ENCODE data around the gene MSI2.

The MSI2 gene

GRCh38 chr17:57289613-57290012 is 33.3 kb downstream of the MSI2 start:
- H3K79me2 ChIP-seq (ENCODE audit: insufficient read depth, low read length) = peaks cover 99% of the 10 kb centered on the region
- no peaks in the 10 kb centered on the region for H3K9me2 ChIP-seq (replicated peaks; ENCODE audit: low read depth, low read length)
- H4K20me1 ChIP-seq (ENCODE audit: insufficient read depth, low read length, poor library complexity, severe bottlenecking) = peaks cover 98% of the 10 kb centered on the region
- H3K4me1 ChIP-seq (ENCODE audit: insufficient read depth, low read length, poor library complexity, severe bottlenecking) = peaks cover 15% of the 10 kb centered on the region
- no peaks in the 10 kb centered on the region for H3K9me3 ChIP-seq (ENCODE audit: insufficient read depth, low read depth, low read length)
- H3K36me3 ChIP-seq (ENCODE audit: insufficient read depth, low read length) = peaks cover 95% of the 10 kb centered on the region; the same call in 1 of the 2 replicates
- TF ChIP-seq EZH2phosphoT487 (IDR thresholded peaks at IDR 0.05; ENCODE audit: borderline replicate concordance) = no peak
- TF ChIP-seq, protein P1, sequence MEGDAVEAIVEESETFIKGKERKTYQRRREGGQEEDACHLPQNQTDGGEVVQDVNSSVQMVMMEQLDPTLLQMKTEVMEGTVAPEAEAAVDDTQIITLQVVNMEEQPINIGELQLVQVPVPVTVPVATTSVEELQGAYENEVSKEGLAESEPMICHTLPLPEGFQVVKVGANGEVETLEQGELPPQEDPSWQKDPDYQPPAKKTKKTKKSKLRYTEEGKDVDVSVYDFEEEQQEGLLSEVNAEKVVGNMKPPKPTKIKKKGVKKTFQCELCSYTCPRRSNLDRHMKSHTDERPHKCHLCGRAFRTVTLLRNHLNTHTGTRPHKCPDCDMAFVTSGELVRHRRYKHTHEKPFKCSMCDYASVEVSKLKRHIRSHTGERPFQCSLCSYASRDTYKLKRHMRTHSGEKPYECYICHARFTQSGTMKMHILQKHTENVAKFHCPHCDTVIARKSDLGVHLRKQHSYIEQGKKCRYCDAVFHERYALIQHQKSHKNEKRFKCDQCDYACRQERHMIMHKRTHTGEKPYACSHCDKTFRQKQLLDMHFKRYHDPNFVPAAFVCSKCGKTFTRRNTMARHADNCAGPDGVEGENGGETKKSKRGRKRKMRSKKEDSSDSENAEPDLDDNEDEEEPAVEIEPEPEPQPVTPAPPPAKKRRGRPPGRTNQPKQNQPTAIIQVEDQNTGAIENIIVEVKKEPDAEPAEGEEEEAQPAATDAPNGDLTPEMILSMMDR (conservative IDR thresholded peaks at IDR 0.05; ENCODE audit: low read length) = no peak
- H3K9ac ChIP-seq (ENCODE audit: low read depth, low read length, poor library complexity, severe bottlenecking) = no peak overlapping the region
- no peak overlapping the region for H3K4me2 ChIP-seq (ENCODE audit: low read depth, low read length, poor library complexity, severe bottlenecking)
- H3K27me3 ChIP-seq (ENCODE audit: insufficient read depth, low read length, poor library complexity, severe bottlenecking) = no peaks in the 10 kb centered on the region
- no peak overlapping the region for H2AFZ ChIP-seq (ENCODE audit: low read length)
- H3F3A ChIP-seq (ENCODE audit: low read depth) = peaks cover 2% of the 10 kb centered on the region; the same call in 1 of the 2 replicates
- H3K4me3 ChIP-seq (ENCODE audit: low read length, poor library complexity, severe bottlenecking) = no peak overlapping the region

GRCh38 chr17:57290981-57291380 is 34.7 kb downstream of the MSI2 start:
- Histone ChIP-seq H3K4me1 (ENCODE audit: insufficient read depth, low read length, poor library complexity, severe bottlenecking) (peaks cover 27% of the 10 kb centered on the region), H3K79me2 (ENCODE audit: insufficient read depth, low read length) (peaks cover 95% of the 10 kb centered on the region), H3K4me3 (ENCODE audit: low read length, poor library complexity, severe bottlenecking) (no peak overlapping the region), H3K4me2 (ENCODE audit: low read depth, low read length, poor library complexity, severe bottlenecking) (no peak overlapping the region), H4K20me1 (ENCODE audit: insufficient read depth, low read length, poor library complexity, severe bottlenecking) (peaks cover 97% of the 10 kb centered on the region), H3K9ac (ENCODE audit: low read depth, low read length, poor library complexity, severe bottlenecking) (no peak overlapping the region), H3F3A (ENCODE audit: low read depth) (peaks cover 9% of the 10 kb centered on the region), H3K9me2 (replicated peaks; ENCODE audit: low read depth, low read length) (no peaks in the 10 kb centered on the region), H3K27me3 (ENCODE audit: insufficient read depth, low read length, poor library complexity, severe bottlenecking) (no peaks in the 10 kb centered on the region), H2AFZ (ENCODE audit: low read length) (no peak overlapping the region), H3K9me3 (ENCODE audit: insufficient read depth, low read depth, low read length) (no peaks in the 10 kb centered on the region), H3K36me3 (ENCODE audit: insufficient read depth, low read length) (peaks cover 84% of the 10 kb centered on the region; the same call in 1 of the 2 replicates)
- TF ChIP-seq, protein P1 (conservative IDR thresholded peaks at IDR 0.05; ENCODE audit: low read length) = no peak

- Histone ChIP-seq H3K4me2 (ENCODE audit: low read depth, low read length, poor library complexity, severe bottlenecking) (no peak overlapping the region), H3K9me3 (ENCODE audit: insufficient read depth, low read depth, low read length) (no peaks in the 10 kb centered on the region), H3K9me2 (replicated peaks; ENCODE audit: low read depth, low read length) (no peaks in the 10 kb centered on the region), H3K4me1 (ENCODE audit: insufficient read depth, low read length, poor library complexity, severe bottlenecking) (peaks cover 31% of the 10 kb centered on the region), H3K9ac (ENCODE audit: low read depth, low read length, poor library complexity, severe bottlenecking) (no peak overlapping the region), H3K27me3 (ENCODE audit: insufficient read depth, low read length, poor library complexity, severe bottlenecking) (no peaks in the 10 kb centered on the region), H3K36me3 (ENCODE audit: insufficient read depth, low read length) (peaks cover 74% of the 10 kb centered on the region; the same call in 1 of the 2 replicates), H3K79me2 (ENCODE audit: insufficient read depth, low read length) (peaks cover 95% of the 10 kb centered on the region), H3K4me3 (ENCODE audit: low read length, poor library complexity, severe bottlenecking) (no peak overlapping the region), H3F3A (ENCODE audit: low read depth) (peaks cover 13% of the 10 kb centered on the region), H4K20me1 (ENCODE audit: insufficient read depth, low read length, poor library complexity, severe bottlenecking) (peaks cover 96% of the 10 kb centered on the region), H2AFZ (ENCODE audit: low read length) (no peak overlapping the region)
- TF ChIP-seq, protein P1 (conservative IDR thresholded peaks at IDR 0.05; ENCODE audit: low read length) = no peak
- TF ChIP-seq EZH2phosphoT487 (IDR thresholded peaks at IDR 0.05; ENCODE audit: borderline replicate concordance) = no peak
Measured at GRCh38 chr17:57292091-57292490, 35.8 kb downstream of the MSI2 start.
